Mucosa of rectum (tissue), 2 donors: ENCODE measurements around the gene NFATC2.

Source experiments
- H3K27ac ChIP-seq, 2 donors: one replicate each; pipeline ENCODE4 v1.7.0; 2013; ENCODE audit warnings: inconsistent platforms in 2 of 2, low read depth in 2 of 2, low read length in 2 of 2
- H3K27me3 ChIP-seq, 2 donors: one replicate each; pipeline ENCODE4 v1.7.0; 2013; ENCODE audit warnings: low read length in 2 of 2; ENCODE audit not compliant: control insufficient read depth in 2 of 2, insufficient read depth in 2 of 2
- H3K36me3 ChIP-seq, 2 donors: one replicate each; pipeline ENCODE4 v1.7.0; 2013; ENCODE audit warnings: low read length in 2 of 2; ENCODE audit not compliant: control insufficient read depth in 2 of 2, insufficient read depth in 2 of 2
- H3K4me1 ChIP-seq, 2 donors: one replicate each; pipeline ENCODE4 v1.7.0; 2013; ENCODE audit warnings: low read length in 2 of 2, mild to moderate bottlenecking in 1 of 2; ENCODE audit not compliant: control insufficient read depth in 2 of 2, insufficient read depth in 2 of 2
- H3K4me3 ChIP-seq, 2 donors: one replicate each; pipeline ENCODE4 v1.7.0; 2013; ENCODE audit warnings: low read length in 2 of 2
- H3K9ac ChIP-seq, 2 donors: one replicate each; pipeline ENCODE4 v1.7.0; 2013; ENCODE audit warnings: low read length in 2 of 2, low read depth in 1 of 2, mild to moderate bottlenecking in 1 of 2
- H3K9me3 ChIP-seq, 2 donors: one replicate each; pipeline ENCODE4 v1.7.0; 2013; ENCODE audit warnings: low read length in 2 of 2; ENCODE audit not compliant: control insufficient read depth in 2 of 2
- donor health status: healthy.
- donor health status: Normal muscosa, but diverticular disease.

Gene NFATC2

DNA sequence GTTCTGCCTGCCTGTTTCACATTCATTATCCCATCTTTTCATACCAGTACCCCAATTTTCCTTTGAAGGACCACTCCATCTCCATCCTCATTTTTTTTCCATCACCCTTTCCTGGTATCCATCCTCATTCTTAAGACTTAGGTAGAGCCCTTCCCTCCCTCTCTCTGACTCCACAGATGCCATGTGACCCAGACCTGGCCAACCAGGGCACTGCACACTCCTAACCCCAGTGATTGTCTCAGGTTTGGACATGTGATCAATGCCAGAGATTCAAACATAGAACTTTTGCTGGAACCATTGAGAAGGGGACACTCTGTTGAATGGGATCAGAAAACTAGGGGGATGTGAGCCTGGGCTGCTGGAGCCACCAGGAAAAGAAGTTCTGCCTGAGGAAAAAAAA is 39.1 kb upstream of the NFATC2 start:
- no peaks in the 10 kb centered on the region for H3K27me3 ChIP-seq
- no peak overlapping the region for H3K9ac ChIP-seq
- no peaks in the 10 kb centered on the region for H3K4me1 ChIP-seq
- no peak overlapping the region for H3K4me3 ChIP-seq
- H3K36me3 ChIP-seq: no peaks in the 10 kb centered on the region
- H3K9me3 ChIP-seq: no peaks in the 10 kb centered on the region
- no peak overlapping the region for H3K27ac ChIP-seq

DNA sequence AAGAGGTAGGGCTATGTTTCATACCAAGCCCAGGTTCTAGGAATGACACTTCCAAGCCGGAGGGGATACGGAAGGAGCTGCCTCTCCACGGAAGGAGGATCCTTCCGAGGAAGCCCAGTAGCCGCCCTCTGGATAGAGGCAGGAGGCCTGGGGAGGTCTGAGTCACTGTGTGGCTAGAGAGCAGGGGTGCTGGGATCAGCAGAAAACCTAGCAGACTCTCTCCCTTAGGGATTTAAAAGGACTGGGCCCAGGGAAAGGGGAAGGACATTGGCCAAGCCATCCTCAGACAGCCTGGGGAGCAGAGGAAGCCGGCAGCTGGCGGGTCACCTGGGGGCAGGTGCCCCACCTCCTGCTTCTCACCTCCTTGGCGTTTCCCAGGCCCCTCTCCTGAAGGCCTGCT is 36.6 kb upstream of the NFATC2 start:
- H3K4me3 ChIP-seq: no peak overlapping the region
- H3K27ac ChIP-seq: no peak overlapping the region
- H3K27me3 ChIP-seq: no peaks in the 10 kb centered on the region
- H3K9ac ChIP-seq: no peak overlapping the region
- no peaks in the 10 kb centered on the region for H3K4me1 ChIP-seq
- H3K9me3 ChIP-seq: no peaks in the 10 kb centered on the region
- H3K36me3 ChIP-seq: no peaks in the 10 kb centered on the region

DNA sequence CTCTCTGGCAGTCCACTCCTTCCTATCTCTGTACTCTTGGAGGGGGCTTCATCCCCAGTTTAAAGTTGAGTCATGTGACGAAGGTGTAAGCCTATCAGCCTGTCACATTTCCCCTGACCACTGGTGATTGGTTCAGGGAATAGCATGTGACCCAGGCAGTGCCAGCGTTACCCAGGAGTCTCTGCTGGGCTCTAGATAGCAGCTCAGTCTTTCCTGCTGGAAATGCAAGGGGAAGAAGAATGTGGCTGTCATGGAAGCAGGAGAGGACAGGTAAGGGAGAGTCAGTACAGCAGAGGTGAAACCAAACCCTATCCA is 35.6 kb upstream of the NFATC2 start:
- Histone ChIP-seq H3K36me3 (no peaks in the 10 kb centered on the region), H3K9ac (no peak overlapping the region), H3K27ac (no peak overlapping the region), H3K9me3 (no peaks in the 10 kb centered on the region), H3K27me3 (no peaks in the 10 kb centered on the region), H3K4me1 (no peaks in the 10 kb centered on the region), H3K4me3 (no peak overlapping the region)

DNA sequence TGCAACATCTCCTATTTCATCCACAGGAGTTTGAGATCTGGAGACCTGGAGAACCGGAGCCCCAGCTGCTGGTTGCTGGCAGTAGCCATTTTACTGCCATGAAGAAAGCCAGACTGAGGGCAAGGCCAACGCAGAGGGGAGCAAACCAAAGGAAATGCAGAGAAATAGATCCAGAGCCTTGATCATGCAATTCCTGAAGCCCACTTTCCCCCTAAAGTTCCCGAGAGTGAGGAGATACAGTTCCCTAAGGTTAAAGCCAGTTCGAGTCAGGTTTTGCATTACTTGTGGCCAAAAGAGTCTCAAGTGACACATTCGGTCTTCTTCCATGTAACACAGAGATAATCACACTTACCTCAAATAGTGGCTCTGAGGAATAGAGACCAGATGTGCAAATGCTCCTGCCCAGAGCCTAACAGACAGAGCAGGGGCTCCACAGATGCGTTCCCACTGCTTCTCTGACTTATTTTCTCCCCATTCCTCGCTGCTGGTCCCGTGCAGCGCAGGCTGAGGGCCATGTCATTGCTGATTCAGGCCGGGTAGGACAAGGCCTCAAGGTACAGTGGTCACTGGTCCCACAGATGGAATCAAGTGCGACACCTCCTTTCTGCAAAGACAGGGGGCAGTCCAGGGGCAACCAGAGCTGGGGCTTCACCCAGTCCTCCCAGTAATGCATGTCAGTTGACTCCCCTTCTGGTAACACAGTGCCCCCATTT is 35.1 kb upstream of the NFATC2 start:
- H3K27me3 ChIP-seq: no peaks in the 10 kb centered on the region
- no peaks in the 10 kb centered on the region for H3K9me3 ChIP-seq
- H3K36me3 ChIP-seq: no peaks in the 10 kb centered on the region
- no peaks in the 10 kb centered on the region for H3K4me1 ChIP-seq
- H3K4me3 ChIP-seq: no peak overlapping the region
- H3K9ac ChIP-seq: no peak overlapping the region
- H3K27ac ChIP-seq: no peak overlapping the region

DNA sequence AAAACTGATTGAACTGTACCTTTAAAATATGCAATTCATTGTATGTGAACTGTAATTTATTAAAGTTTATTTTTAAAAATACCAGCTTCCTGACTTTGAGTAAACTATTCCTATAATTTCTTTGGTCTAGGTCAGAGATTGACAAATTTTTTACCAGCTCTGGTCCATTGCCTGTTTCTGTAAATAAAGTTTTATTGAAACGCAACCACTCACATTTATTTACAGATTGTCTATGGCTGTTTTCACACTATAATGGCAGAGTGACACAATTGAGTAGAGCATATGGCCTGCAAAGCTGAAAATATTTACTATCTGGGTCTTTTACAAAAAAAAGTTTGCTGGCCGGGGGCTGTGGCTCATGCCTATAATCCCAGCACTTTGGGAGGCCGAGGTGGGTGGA is 33.0 kb upstream of the NFATC2 start:
- Histone ChIP-seq H3K27ac (no peak overlapping the region), H3K4me1 (no peaks in the 10 kb centered on the region), H3K9ac (no peak overlapping the region), H3K4me3 (no peak overlapping the region), H3K27me3 (no peaks in the 10 kb centered on the region), H3K9me3 (no peaks in the 10 kb centered on the region), H3K36me3 (no peaks in the 10 kb centered on the region)

DNA sequence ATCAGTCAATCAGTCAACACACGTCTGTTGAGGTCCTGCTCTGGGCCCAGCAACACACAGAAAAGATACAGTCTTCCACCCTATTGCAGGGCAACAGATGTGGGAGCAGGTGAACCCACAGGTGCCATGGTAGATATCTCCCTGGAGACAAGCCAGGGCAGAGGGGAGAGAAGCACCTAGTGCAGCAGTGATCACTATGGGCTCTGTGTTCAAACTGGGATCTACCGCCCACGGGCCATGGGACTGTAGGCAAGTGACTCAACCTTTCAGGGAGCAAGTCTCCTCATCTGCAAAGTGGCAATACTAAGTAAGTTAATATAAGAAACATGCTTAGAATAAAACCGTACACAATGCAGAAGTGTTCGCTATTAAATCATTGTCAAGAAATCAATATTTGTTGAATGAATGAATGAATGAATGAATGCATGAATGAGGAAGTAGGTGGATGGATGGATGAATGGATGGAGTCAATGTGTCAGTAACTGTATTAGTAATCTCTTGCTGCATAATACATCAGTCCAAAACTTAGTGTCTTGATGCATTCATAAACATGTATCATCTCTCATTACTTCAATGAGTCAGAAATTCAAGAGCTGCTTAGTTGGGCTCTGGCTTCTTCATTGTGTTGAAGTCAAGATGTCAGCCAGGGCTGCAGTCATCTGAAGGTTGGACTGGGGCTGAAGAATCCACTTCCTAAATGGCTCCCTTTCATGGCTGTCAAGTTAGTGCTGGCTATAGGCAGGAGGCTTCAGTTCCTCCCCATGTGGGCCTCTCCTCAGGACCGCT is 31.9 kb upstream of the NFATC2 start:
- Histone ChIP-seq H3K9ac (no peak overlapping the region), H3K27me3 (no peaks in the 10 kb centered on the region), H3K4me3 (no peak overlapping the region), H3K9me3 (no peaks in the 10 kb centered on the region), H3K36me3 (no peaks in the 10 kb centered on the region), H3K27ac (no peak overlapping the region), H3K4me1 (no peaks in the 10 kb centered on the region)

DNA sequence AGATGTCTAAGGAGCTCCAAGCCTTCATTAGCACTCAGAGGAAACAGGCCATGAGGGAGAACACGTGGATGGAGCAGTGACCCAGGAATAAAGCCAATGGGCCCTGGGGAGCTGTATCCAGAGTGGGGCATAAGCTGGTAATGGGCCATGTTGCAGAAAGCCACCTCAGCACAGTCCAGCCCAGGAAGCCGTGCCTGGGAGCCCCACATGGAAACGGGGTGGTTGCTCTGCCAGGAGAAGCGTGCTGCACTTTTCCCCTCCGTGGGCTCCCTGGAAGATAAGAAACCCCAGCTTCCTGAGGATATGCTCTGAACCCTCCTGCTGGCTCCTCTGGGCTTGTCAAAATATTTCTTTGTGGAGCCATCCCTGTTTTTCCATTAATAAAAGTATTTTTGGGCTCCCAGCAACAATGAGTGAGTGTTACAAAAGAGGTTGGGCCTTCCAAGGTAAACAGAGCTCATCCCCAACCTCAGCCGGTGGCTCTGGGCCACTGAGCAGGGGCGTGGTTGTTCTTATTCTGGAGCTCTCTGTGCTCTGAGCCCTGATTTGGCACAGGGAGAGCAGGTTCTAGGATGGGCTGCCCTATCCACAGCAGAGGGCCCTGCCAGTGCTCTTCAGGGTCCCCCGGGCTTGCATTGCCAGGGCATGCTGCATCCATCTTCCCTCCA is 31.2 kb upstream of the NFATC2 start:
- Histone ChIP-seq H3K27ac (no peak overlapping the region), H3K36me3 (no peaks in the 10 kb centered on the region), H3K4me3 (no peak overlapping the region)

DNA sequence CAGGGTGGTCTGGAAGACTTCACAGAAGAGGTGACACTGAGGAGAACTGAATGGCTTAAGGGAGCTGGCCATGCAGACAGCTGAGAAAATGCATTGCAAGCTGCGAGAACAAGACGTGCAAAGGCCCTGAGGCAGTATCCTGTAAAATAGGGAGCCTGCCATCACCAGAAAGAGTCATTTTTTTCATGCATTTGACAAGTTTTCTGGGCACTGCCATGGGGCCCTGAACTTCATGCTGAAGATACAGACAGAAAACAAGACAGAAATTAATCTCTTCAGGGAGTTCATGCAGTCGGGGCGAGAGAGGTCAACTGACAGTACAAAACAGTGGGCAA is 28.9 kb upstream of the NFATC2 start:
- H3K9ac ChIP-seq: no peak overlapping the region
- no peak overlapping the region for H3K4me3 ChIP-seq
- H3K27ac ChIP-seq: no peak overlapping the region
- H3K4me1 ChIP-seq: no peaks in the 10 kb centered on the region
- H3K9me3 ChIP-seq: no peaks in the 10 kb centered on the region
- peaks cover 2 to 6% of the 10 kb centered on the region in 2 donors for H3K27me3 ChIP-seq
- H3K36me3 ChIP-seq: no peaks in the 10 kb centered on the region

More for the DNA sequence above, 31.2 kb upstream of the NFATC2 start:
- H3K4me1 ChIP-seq: no peaks in the 10 kb centered on the region
- no peaks in the 10 kb centered on the region for H3K27me3 ChIP-seq
- no peak overlapping the region for H3K9ac ChIP-seq
- H3K9me3 ChIP-seq: no peaks in the 10 kb centered on the region

DNA sequence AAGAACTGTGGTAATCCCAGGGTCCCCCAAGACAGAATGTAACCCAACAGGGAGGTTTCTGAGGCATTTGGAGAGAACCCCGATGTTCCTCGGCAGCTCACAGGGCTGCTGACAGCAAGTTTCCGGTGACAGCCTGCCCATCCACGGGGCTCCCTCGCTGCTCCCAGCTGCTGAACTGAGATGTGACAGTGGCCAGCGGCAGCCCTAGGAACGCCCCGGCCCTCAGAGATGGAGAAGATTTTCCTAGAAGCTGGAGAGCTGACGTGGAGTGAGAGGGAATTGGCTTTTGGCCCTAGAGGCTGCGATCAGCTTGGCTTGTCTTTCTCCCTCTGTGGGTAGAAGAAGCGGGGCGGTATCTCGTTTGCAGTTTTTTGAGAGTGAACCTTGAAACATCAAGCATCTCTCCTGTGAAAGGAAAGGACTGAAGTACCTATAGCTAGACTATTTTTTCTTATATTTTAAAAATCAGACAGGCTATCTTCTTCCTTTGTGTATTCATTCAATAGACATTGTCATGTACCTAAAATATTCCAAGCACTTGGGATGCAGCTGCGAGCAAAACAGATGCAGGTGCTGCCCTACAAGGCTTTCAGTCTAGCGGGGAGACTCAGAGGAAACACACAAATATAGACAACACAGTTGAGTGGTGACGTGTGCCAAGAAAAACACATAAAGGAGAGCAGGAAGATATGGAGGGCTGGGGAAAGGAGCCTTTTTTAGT is 28.4 kb upstream of the NFATC2 start:
- Histone ChIP-seq H3K36me3 (no peaks in the 10 kb centered on the region), H3K4me3 (no peak overlapping the region), H3K4me1 (no peaks in the 10 kb centered on the region), H3K9me3 (no peaks in the 10 kb centered on the region), H3K27me3 (peaks cover 2 to 6% of the 10 kb centered on the region in 2 donors), H3K27ac (no peak overlapping the region), H3K9ac (no peak overlapping the region)
